Daoy (cell line): Measurements from ENCODE around the gene NFKB1. TPM values are rescaled to one million over a fixed set of nuclear protein-coding genes. Genes with fewer than 3 reads are reported as not detected.

ENCODE experiments used
- DNase-seq: peaks from one replicate; pipeline ENCODE4 v3.0.0-alpha.2; 2015; ENCODE audit warnings: low read depth
- total RNA-seq: library from RNA; depleted of rRNA; stranded (reverse); fragments of >200 nt; shearing (Covaris generic); gene quantifications from 2 replicates; pipeline ENCODE4 v1.2.3, GENCODE V29; 2014

The NFKB1 gene
- total RNA-seq, 1 experiment from 2014 or later = 21.5 TPM

GRCh38 chr4:102533348-102533747, 32.2 kb downstream of the NFKB1 start:
- no peak for DNase-seq

GRCh38 chr4:102533904-102534303, 32.7 kb downstream of the NFKB1 start:
- no peak for DNase-seq

DNA sequence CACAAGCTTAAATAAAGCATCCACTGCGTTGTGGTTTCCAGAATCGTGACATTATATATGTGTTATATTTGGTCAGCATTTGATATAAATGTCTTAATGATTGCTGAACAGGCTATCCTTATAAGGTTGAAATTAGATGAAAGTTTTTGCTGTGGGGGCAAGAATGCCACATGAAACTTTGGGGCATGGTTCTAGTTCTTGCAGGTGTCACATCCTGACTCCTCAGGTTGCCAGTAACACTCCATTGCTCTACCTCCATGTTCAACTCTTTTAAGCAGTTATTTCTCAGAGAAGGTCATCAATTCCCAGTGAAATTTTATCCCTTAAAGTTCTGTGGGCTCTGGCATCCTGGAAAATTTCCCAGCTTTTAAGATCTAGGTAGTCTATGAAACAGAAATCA, 33.7 kb downstream of the NFKB1 start:
- DNase-seq = no peak

- peak; percentile 20 for DNase-seq
These were observed 34.4 kb downstream of the NFKB1 start for GRCh38 chr4:102535398-102536082.

GRCh38 chr4:102536768-102537167, 35.6 kb downstream of the NFKB1 start:
- DNase-seq = no peak

- DNase-seq = no peak
These were observed 36.1 kb downstream of the NFKB1 start for GRCh38 chr4:102537269-102537668.

GRCh38 chr4:102541697-102542096, 40.5 kb downstream of the NFKB1 start:
- no peak for DNase-seq

DNA sequence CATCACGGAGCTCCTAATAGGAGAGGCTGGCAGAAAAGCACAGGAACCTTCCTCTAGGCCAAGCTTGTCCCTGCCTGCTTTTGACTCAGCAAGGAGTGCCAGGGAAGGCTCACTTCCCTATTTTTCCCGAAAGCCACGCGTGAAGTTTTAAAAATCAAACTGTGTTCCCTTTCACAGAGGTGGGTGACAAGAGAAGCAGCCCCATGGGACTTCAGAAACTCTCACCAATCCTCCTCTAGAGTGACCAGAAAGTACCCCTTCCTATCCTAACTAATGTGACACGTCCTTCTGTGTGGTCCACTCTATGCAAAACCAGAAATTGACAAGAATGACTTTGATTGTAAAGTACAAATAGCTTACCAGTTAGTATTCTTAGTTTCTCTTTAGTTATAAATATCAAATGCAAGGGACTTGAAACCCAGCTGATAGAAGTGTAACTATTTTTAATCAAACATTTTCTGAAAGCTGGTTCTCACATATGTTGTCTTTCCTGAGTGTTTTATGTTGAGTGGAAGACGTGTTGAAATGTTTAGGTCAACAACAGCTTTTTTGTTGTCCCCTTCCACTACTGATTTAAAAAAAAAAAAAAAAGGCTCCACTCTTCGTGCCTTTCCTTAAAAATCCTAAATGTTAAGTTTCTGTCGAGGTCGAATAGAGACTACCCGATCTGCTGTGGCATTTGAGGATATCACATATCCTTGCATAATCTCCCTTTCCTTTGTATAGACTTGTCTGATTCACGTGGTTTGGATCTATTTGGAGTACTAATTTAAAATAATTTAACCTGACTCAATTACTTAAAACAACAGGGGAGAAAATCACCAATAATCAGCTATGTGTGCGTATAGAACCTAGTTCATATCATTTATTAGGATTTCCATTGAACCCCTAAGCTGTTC, 42.1 kb downstream of the NFKB1 start:
- no peak for DNase-seq

DNA sequence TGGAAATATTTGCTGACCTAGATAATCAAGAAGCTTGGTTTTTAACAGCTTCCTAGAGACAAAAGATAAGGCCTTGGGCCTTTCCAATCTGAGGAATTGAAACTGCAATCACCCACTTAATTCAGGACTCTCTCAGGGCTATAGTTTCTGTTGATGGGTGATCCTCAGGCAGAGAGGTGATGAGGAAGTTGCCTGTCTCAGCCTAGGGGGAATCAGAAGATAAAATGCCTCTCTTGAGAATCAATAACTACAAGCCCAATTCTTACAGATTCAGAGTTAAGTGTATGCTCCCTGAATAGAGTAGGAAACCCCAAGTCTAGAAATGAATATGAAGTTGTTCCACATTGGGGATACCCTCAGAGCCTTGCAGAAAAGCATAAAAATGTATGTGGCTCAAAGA, 45.5 kb downstream of the NFKB1 start:
- DNase-seq = no peak

DNA sequence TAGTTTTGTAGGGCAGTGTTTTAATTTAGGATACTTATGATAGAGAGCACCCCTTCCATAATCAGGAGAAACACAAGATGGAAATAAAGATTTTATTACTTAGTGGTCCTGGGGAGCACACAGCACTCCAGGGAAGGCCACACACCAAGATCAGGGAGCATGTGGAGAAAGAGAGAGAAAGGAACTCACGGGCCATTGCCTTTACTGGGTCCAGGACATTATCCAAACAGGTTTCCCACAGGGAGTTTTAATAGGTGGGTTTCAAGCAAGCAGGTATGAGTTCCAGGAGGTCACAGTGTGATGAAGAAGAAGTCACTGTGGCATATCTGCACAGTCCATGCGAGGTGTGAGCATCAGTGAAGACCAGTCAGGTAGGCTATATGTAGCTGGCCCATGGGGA, 46.8 kb downstream of the NFKB1 start:
- DNase-seq = no peak

- no peak for DNase-seq
These were observed 50.9 kb downstream of the NFKB1 start for GRCh38 chr4:102551958-102552565.

- DNase-seq = no peak
These were observed 51.6 kb downstream of the NFKB1 start for GRCh38 chr4:102552781-102553180.

- no peak for DNase-seq
These were observed 52.8 kb downstream of the NFKB1 start for GRCh38 chr4:102553982-102554381.

DNA sequence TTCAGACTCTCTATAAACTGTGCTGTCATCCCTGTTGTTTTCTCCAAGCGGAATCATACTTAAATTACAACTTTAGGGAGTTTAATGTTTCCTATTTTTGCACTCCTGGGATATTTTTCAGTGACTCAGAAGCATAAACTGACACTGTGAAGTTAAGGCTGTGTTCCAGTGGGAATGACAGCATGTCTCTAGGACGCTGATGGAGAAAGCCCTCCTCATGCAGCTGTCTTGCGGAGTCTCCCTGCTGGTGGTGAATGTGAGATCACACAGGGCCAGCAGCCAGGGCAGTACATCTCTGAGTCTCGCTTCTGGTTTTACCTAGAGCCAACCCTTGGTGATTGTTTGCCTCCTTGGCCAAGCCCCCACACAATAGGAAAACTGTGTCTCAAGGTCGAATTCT, 53.3 kb downstream of the NFKB1 start:
- no peak for DNase-seq

GRCh38 chr4:102554992-102555391, 53.8 kb downstream of the NFKB1 start:
- DNase-seq = no peak

DNA sequence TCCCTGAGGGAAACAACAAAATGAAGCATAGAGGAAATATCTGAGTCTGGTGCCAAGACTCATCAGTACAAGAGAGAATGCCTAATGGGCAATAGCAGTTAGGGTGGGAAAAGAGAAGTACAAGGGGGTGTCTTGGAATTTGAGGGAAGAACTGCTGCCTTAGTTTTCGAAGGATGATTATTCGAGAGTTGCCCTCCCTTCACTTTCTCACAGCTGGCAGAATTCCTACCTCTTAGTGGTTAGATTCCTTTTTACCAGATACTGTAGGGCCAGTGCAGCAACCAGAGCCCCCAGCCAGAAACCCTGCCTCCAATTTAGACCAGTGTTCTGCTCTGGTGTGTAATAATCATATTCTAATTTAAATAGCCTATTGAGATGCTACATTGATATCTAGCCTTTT, 56.5 kb downstream of the NFKB1 start:
- no peak for DNase-seq

GRCh38 chr4:102560115-102560514, 59.0 kb downstream of the NFKB1 start:
- no peak for DNase-seq

GRCh38 chr4:102560571-102561341, 59.6 kb downstream of the NFKB1 start:
- DNase-seq = no peak

DNA sequence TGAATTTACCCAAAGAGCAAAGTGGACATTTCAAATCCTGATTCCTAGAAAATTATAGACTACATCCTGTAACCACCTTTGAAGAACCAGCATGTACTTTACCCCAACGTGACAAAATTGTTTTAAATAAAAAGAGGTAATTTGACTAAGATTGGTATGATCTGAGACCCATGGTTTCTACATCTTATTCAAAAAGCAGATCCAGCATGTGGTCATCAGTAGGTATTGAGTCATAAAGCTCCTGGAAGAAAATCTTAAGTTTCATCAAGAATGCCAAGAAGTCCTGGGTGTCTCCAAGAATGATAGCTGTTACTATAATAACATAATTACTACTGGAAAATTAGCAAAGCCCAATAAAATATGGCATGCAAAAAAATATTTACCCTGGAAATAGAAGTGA, 61.8 kb downstream of the NFKB1 start:
- DNase-seq = no peak

GRCh38 chr4:102564399-102565059, 63.4 kb downstream of the NFKB1 start:
- DNase-seq = peak; percentile 52

GRCh38 chr4:102565696-102566095, 64.5 kb downstream of the NFKB1 start:
- no peak for DNase-seq
